H1 (cell line): ENCODE measurements around the gene EPHB1.

Experiments used
- SP2 ChIP-seq: IDR thresholded peaks from 2 replicates; pipeline ENCODE4 v1.6.1; 2012; ENCODE audit warnings: mild to moderate bottlenecking, low read length, inconsistent platforms
- TF ChIP-seq, protein P1 (sequence below), 3 experiments: IDR thresholded peaks; 1 replicate in 2 of 3; 2 replicates in 1 of 3; pipeline versions ENCODE4 v1.5.1 to v1.6.1; 2011; ENCODE audit warnings: low read length in 3 of 3, mild to moderate bottlenecking in 3 of 3, inconsistent platforms in 2 of 3, low read depth in 1 of 3, moderate library complexity in 1 of 3; ENCODE audit not compliant: insufficient read depth in 1 of 3; ENCODE audit errors: control extremely low read depth in 1 of 3

DNA sequence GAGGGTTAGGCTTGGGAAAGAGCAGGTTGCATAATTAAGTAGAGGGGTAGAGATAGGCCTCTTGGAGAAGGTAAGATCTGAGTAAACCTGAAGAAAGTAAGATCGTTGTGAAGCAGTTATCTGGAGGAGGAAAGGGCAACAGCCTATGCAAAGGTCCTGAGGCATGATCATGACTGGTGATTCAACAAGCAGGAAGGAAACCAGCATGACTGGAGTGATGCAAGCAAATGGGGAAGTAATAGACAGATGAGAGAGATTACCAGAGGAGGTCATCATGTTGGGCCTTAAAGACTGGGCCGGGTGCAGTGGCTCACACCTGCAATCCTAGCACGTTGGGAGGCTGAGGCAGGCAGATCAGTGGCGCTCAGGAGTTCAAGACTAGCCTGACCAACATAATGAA is 360.2 kb downstream of the EPHB1 start:
- TF ChIP-seq, protein P1, sequence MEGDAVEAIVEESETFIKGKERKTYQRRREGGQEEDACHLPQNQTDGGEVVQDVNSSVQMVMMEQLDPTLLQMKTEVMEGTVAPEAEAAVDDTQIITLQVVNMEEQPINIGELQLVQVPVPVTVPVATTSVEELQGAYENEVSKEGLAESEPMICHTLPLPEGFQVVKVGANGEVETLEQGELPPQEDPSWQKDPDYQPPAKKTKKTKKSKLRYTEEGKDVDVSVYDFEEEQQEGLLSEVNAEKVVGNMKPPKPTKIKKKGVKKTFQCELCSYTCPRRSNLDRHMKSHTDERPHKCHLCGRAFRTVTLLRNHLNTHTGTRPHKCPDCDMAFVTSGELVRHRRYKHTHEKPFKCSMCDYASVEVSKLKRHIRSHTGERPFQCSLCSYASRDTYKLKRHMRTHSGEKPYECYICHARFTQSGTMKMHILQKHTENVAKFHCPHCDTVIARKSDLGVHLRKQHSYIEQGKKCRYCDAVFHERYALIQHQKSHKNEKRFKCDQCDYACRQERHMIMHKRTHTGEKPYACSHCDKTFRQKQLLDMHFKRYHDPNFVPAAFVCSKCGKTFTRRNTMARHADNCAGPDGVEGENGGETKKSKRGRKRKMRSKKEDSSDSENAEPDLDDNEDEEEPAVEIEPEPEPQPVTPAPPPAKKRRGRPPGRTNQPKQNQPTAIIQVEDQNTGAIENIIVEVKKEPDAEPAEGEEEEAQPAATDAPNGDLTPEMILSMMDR (IDR thresholded peaks at IDR 0.05; ENCODE audit: control extremely low read depth in 1 of 3, insufficient read depth in 1 of 3, low read depth in 1 of 3, low read length in 3 of 3), result no peak
- no peak for TF ChIP-seq SP2
